ENCODE measurements around the gene CPA4. TPM values are rescaled to one million over a fixed set of nuclear protein-coding genes. Genes with fewer than 3 reads are reported as not detected.

Gene CPA4
- total RNA-seq, 1 experiment from 2014 or later: 11.6 TPM

DNA sequence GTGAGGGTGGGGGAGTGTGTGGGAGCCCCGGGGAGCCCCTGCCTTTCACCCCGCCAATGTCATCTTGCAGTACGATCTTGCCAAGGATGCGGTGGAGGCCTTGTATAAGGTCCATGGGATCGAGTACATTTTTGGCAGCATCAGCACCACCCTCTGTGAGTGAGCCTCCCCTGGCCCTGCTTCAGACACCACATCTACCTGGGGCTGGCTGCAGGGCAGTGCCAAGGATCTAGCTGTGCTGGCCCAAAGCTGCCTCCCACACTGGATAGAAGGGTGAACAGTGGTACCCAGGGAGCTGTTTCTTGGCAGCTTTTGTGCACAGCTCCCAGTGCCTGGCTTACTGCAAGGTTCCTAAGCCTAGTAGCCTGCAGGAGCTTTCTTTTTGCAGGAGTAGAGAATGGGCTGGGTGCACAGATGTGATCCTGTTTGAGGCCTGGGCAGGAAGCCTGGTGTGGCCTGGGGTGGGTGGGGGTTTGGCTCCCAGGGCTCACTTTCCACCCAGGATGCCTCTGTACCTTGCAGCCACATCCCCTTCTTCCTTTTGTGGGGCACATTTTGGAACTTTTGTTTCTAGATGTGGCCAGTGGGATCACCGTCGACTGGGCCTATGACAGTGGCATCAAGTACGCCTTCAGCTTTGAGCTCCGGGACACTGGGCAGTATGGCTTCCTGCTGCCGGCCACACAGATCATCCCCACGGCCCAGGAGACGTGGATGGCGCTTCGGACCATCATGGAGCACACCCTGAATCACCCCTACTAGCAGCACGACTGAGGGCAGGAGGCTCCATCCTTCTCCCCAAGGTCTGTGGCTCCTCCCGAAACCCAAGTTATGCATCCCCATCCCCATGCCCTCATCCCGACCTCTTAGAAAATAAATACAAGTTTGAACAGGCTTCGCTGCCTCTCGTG lies 75.1 kb downstream of the CPA4 start:
- DNase-seq (ENCODE audit: low read depth): no peak
- in situ Hi-C loops (cut with HindIII; ENCODE audit: low pct_unique_long_range_greater_than_20kb, low sequenced_read_pairs): no loop called here

DNA sequence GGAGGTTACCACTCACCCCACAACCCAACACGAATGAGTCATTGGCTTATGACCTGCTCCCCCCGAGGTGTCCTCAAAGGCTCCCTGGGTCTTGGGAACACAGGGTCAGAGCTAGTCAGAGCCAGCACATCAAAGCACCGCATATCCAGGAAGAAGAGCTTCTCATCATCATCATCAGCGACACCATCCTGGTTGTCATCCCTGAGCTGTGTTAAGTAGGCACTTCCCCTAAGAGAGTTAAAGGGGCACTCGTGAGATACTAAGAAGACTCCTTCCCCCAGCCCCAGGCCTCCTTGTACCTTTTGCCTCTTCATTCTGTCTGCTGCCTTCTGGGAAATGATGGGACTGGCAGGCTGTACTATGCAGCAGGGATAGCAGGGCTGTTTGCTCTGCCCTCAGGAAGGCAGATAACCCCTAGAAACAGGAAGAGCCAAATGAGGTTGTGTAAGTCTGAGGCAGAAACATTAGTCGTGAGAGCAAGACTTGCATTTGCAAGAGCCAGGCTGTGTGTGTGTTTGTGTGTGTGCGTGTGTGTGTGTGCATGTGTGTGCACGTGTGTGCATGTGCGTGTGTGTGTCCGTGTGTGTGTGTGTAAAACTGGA lies 76.2 kb downstream of the CPA4 start:
- no peak for DNase-seq (ENCODE audit: low read depth)

DNA sequence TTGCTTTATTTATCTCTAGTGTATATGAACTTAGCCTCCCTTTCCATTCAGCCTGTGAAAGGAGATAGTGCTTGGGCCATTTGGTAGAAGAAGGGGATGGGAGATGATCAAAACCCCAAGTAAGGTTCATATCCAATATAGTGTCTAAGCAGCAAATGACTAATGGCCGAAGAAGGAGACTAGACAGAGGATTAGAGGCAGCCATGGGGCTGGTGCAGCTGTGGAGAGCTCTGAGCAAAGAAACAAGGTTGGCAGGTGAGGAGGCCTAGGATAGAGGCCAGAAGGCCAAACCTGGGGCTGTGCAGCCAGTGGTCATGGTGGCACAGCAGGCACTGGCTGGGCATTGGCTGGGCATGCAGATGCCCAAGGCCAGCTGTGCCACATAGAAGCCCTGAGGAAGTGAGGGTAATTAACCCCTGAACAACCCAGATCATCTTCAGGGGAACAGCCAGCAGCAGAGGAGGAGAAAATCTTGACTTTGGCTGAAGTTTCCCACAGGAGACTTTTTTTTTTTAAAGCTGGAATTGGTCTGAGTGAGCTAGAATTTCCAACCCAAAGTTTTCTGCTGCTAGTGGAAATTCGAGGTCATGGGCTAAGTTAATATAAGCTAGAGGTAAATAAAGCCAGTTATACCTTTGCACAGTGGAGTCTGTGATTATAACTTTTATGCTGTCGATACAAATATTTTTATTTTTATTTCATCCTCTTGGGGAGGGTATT lies 77.0 kb downstream of the CPA4 start:
- in situ Hi-C loops (cut with HindIII; ENCODE audit: low pct_unique_long_range_greater_than_20kb, low sequenced_read_pairs): no loop called here
- no peak for DNase-seq (ENCODE audit: low read depth)

More for the DNA sequence above, 76.2 kb downstream of the CPA4 start:
- in situ Hi-C loops (cut with HindIII; ENCODE audit: low pct_unique_long_range_greater_than_20kb, low sequenced_read_pairs): no loop called here

DNA sequence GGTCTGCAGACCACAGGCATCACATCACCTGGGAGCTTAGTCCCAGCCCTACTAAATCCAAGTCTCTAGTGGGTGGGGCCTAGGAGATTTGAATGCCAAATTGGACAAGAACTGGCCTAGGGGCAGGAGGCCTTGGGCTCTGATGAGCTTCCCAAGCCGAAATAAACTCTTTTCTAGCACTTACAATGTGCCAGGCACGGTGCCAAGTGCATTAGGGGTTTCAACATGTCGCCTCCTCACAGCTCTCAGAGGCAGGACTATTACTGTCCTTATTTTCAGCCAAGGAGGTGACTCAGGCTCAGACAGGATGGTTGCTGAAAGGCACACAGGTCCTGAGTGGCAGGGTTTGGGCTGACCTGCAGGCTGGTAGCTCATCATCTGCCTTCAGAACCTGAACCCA lies 78.1 kb downstream of the CPA4 start:
- no peak for DNase-seq (ENCODE audit: low read depth)
- in situ Hi-C loops (cut with HindIII; ENCODE audit: low pct_unique_long_range_greater_than_20kb, low sequenced_read_pairs): no loop called here

DNA sequence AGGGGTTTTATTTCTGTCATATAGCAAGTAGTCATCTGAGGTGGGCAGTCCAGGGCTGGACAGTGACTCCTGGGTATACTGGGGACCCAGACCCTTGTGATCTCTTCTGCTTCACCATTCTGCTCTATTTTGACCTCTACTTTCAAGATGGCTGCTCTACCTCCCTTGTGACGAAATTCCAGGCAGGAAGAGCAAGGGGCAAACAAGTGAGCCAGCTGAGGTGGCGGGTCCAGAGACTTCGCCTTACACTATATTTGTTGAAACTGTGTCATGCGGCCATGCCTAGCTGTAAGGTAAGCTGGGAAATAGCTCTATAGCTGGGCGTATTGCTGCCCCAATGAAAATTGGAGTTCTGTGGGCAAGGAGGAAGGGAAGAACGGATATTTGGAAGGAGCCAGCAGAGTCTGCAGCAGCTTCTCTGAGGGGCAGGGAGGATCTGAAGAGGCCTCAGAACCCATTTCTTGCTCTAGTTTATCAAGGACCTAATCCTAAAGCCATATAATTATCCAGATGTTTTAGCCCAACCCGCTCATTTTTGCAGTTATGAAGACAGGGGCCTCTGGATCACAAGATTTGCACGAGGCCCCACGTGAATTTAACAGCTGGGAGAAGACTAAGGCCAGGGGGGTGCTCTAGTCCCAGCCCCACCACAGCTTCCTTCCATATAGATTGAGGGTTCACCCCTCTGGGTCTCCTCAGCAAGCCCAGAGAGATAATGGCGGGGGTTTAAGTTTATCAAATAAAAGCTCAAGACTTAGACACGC lies 79.6 kb downstream of the CPA4 start:
- in situ Hi-C loops (cut with HindIII; ENCODE audit: low pct_unique_long_range_greater_than_20kb, low sequenced_read_pairs): no loop called here
- no peak for DNase-seq (ENCODE audit: low read depth)

Other genes starting within 250 kb of the CPA4 start
- gene ZC3HC1, start 241.8 kb upstream of the CPA4 start, total RNA-seq (2014; rRNA removed; shearing (Covaris generic); ENCODE audit: low replicate concordance): 30.1 and 36.3 TPM in 2 replicates
- 15.0 and 17.8 TPM in 2 replicates for gene KLHDC10, start 222.6 kb upstream of the CPA4 start, total RNA-seq (2014; rRNA removed; shearing (Covaris generic); ENCODE audit: low replicate concordance)
- gene TMEM209, start 87.8 kb upstream of the CPA4 start, total RNA-seq (2014; rRNA removed; shearing (Covaris generic); ENCODE audit: low replicate concordance): 4.0 and 4.5 TPM in 2 replicates
- not detected in 2 replicates for gene SSMEM1, start 85.3 kb upstream of the CPA4 start, total RNA-seq (2014; rRNA removed; shearing (Covaris generic); ENCODE audit: low replicate concordance)
- gene CPA2, start 26.3 kb upstream of the CPA4 start, total RNA-seq (2014; rRNA removed; shearing (Covaris generic); ENCODE audit: low replicate concordance): not detected in 2 replicates
- gene CPA5, start 51.7 kb downstream of the CPA4 start, total RNA-seq (2014; rRNA removed; shearing (Covaris generic); ENCODE audit: low replicate concordance): not detected in 2 replicates
- gene CPA1, start 87.3 kb downstream of the CPA4 start, total RNA-seq (2014; rRNA removed; shearing (Covaris generic); ENCODE audit: low replicate concordance): not detected in 2 replicates
- gene CEP41, start 147.9 kb downstream of the CPA4 start, total RNA-seq (2014; rRNA removed; shearing (Covaris generic); ENCODE audit: low replicate concordance): 13.2 and 23.0 TPM in 2 replicates
- 26.0 and 28.6 TPM in 2 replicates for gene MEST, start 198.9 kb downstream of the CPA4 start, total RNA-seq (2014; rRNA removed; shearing (Covaris generic); ENCODE audit: low replicate concordance)

All from Caki2 (cell line).